Liver (tissue), 9 donors: ENCODE data around the gene TCHP. TPM values are rescaled to one million over a fixed set of nuclear protein-coding genes. Genes with fewer than 3 reads are reported as not detected.

Source experiments
- DNase-seq: peaks from one replicate; pipeline ENCODE4 v3.0.0-alpha.2; 2017; ENCODE audit warnings: low spot score
- H3K27ac ChIP-seq, 2 donors: one replicate each; pipeline ENCODE4 v1.7.0; 2013; ENCODE audit warnings: inconsistent platforms in 2 of 2, low read length in 2 of 2, control low read depth in 1 of 2, low read depth in 1 of 2, mild to moderate bottlenecking in 1 of 2
- H3K27me3 ChIP-seq, 4 donors: one replicate each; pipeline versions ENCODE4 v1.6.1 to v1.7.0; 2013; ENCODE audit warnings: low read length in 3 of 4, inconsistent platforms in 1 of 4, mild to moderate bottlenecking in 1 of 4, moderate library complexity in 1 of 4; ENCODE audit not compliant: control insufficient read depth in 4 of 4, insufficient read depth in 4 of 4
- H3K36me3 ChIP-seq, 4 donors: one replicate each; pipeline versions ENCODE4 v1.6.1 to v1.7.0; 2013; ENCODE audit warnings: low read length in 3 of 4, mild to moderate bottlenecking in 3 of 4, low read depth in 1 of 4, moderate library complexity in 1 of 4; ENCODE audit not compliant: control insufficient read depth in 4 of 4, insufficient read depth in 3 of 4
- H3K4me1 ChIP-seq, 4 donors: one replicate each; pipeline versions ENCODE4 v1.6.1 to v1.7.0; 2013; ENCODE audit warnings: low read length in 3 of 4, mild to moderate bottlenecking in 3 of 4, moderate library complexity in 1 of 4; ENCODE audit not compliant: control insufficient read depth in 4 of 4, insufficient read depth in 4 of 4
- H3K4me3 ChIP-seq, 3 donors: one replicate each; pipeline versions ENCODE4 v1.6.1 to v1.7.0; 2013; ENCODE audit warnings: low read length in 3 of 3, control low read depth in 1 of 3, low read depth in 1 of 3, mild to moderate bottlenecking in 1 of 3
- H3K9ac ChIP-seq, 2 donors: one replicate each; pipeline ENCODE4 v1.7.0; 2013; ENCODE audit warnings: low read length in 2 of 2, mild to moderate bottlenecking in 2 of 2, moderate library complexity in 2 of 2, control low read depth in 1 of 2, low read depth in 1 of 2
- H3K9me3 ChIP-seq, 4 donors: one replicate each; pipeline versions ENCODE4 v1.6.1 to v1.7.0; 2013; ENCODE audit warnings: low read length in 3 of 4; ENCODE audit not compliant: control insufficient read depth in 4 of 4
- EGR1 ChIP-seq, 2 donors: IDR thresholded peaks; 2 replicates each; pipeline ENCODE4 v1.6.1; 2016 to 2018; ENCODE audit warnings: antibody characterized with exemption in 2 of 2, low read depth in 2 of 2
- FOXA1 ChIP-seq: IDR thresholded peaks from 2 replicates; pipeline ENCODE4 v1.6.1; 2016; ENCODE audit warnings: antibody characterized with exemption
- FOXA2 ChIP-seq: IDR thresholded peaks from 2 replicates; pipeline ENCODE4 v1.6.1; 2016; ENCODE audit warnings: antibody characterized with exemption
- GABPA ChIP-seq, 2 donors: IDR thresholded peaks in 1 of 2; conservative IDR thresholded peaks in 1 of 2; 2 replicates each; pipeline ENCODE4 v1.6.1; 2016; ENCODE audit warnings: antibody characterized with exemption in 2 of 2, mild to moderate bottlenecking in 1 of 2, moderate library complexity in 1 of 2
- HNF4A ChIP-seq, 2 donors: conservative IDR thresholded peaks; 2 replicates each; pipeline ENCODE4 v1.6.1; 2016; ENCODE audit warnings: antibody characterized with exemption in 2 of 2, mild to moderate bottlenecking in 2 of 2
- HNF4G ChIP-seq: IDR thresholded peaks from 2 replicates; pipeline ENCODE4 v1.6.1; 2016; ENCODE audit warnings: antibody characterized with exemption
- JUND ChIP-seq, 2 donors: IDR thresholded peaks; 2 replicates each; pipeline ENCODE4 v1.6.1; 2016; ENCODE audit warnings: antibody characterized with exemption in 2 of 2
- NR2F2 ChIP-seq: IDR thresholded peaks from 2 replicates; pipeline ENCODE4 v1.6.1; 2016; ENCODE audit warnings: antibody characterized with exemption
- RAD21 ChIP-seq, 2 donors: IDR thresholded peaks; 2 replicates each; pipeline ENCODE4 v1.6.1; 2016; ENCODE audit warnings: antibody characterized with exemption in 2 of 2, mild to moderate bottlenecking in 2 of 2
- RXRA ChIP-seq, 2 donors: IDR thresholded peaks; 2 replicates each; pipeline ENCODE4 v1.6.1; 2017 to 2018; ENCODE audit warnings: antibody characterized with exemption in 2 of 2, mild to moderate bottlenecking in 1 of 2
- SP1 ChIP-seq: IDR thresholded peaks from 2 replicates; pipeline ENCODE4 v1.6.1; 2018; ENCODE audit warnings: antibody characterized with exemption, mild to moderate bottlenecking
- WGBS: extraction: QIAGEN DNeasy Blood & Tissue Kit; methylation state at CpG from one replicate; pipeline ENCODE4 v1.1.7; 2013; 5-methylcytosine and 5-hydroxymethylcytosine counted together
- polyA plus RNA-seq, 2 donors: library from polyadenylated mRNA; stranded (reverse) in 1 of 2; unstranded in 1 of 2; fragments of 200-250 nt in 1 of 2; fragments of >200 nt in 1 of 2; fragmentation: Nextera tagmentation in 1 of 2; extraction: Ambion mirVana in 1 of 2; gene quantifications; one replicate each; pipeline versions ENCODE4 v1.2.1 to v1.2.3, GENCODE V29; 2013 to 2015
- total RNA-seq, 2 donors: library from RNA; depleted of rRNA; stranded (reverse); fragments of >200 nt; gene quantifications; one replicate each; pipeline ENCODE4 v1.2.3, GENCODE V29; 2014
- TF ChIP-seq, protein P1 (sequence below): IDR thresholded peaks from 2 replicates; pipeline ENCODE4 v1.6.1; 2016; ENCODE audit warnings: antibody characterized with exemption, mild to moderate bottlenecking
- TF ChIP-seq, protein P2 (sequence below): IDR thresholded peaks from 2 replicates; pipeline ENCODE4 v1.6.1; 2016; ENCODE audit warnings: antibody characterized with exemption
- TF ChIP-seq, protein P3 (sequence below): IDR thresholded peaks from 2 replicates; pipeline ENCODE4 v1.6.1; 2016; ENCODE audit warnings: antibody characterized with exemption
- TF ChIP-seq, protein P4 (sequence below): fragments of 150-350 bp; IDR thresholded peaks from 2 replicates; pipeline ENCODE4 v1.5.1; 2017; ENCODE audit warnings: improper control_type of control experiment, low read depth, low read length; ENCODE audit not compliant: missing input control
- donor health status: healthy.
- donor health status: healthy.
- donor health status: healthy.
- donor health status: healthy.
- donor health status: healthy.

Gene TCHP
- total and polyA plus RNA-seq, 4 donors = 5.0 to 9.8 (median 5.2) TPM

DNA sequence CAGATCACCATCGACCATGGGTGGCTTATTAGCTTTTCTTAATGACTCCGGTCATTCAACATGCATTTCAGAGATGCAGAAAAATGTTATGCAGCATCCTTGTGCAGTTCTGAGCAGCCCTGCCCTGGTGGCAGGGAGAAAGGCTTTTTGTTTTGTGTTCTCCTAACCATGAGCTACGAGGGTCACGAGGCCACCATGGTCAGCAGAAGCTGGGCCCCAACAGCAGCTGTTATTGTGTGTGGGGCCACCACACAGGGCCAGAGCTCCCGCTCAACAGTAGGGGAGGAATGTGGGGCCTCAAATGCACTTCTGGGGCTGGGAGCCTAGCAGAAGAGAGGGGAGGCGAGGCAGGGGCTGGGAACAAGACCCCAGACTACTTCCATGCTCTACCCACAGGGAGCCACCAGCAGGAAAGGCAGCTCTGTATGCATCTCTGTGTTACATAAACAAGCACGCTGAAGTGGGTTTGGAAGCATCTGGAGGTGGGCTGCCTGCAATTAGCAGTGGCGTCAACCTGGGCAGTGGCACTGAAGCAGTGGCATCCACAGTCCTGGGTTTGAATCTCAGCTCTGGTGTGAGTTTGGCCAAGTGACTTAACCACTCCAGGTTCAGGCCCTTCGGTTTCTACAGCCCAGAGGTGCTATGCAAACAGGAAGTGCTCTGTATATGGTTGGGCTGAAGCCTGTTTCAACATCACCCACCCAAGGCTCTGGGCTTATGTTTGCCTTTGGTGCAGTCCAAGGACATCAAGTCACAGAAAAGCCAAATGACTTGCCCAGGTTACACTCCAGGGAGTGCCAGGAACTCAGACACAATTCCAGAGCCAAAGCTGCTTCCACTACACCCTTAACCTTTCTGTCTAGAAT lies 36.0 kb upstream of the TCHP start:
- peak; percentile 58 for TF ChIP-seq SP1
- TF ChIP-seq FOXA1 = peak; percentile 65
- TF ChIP-seq, protein P1, sequence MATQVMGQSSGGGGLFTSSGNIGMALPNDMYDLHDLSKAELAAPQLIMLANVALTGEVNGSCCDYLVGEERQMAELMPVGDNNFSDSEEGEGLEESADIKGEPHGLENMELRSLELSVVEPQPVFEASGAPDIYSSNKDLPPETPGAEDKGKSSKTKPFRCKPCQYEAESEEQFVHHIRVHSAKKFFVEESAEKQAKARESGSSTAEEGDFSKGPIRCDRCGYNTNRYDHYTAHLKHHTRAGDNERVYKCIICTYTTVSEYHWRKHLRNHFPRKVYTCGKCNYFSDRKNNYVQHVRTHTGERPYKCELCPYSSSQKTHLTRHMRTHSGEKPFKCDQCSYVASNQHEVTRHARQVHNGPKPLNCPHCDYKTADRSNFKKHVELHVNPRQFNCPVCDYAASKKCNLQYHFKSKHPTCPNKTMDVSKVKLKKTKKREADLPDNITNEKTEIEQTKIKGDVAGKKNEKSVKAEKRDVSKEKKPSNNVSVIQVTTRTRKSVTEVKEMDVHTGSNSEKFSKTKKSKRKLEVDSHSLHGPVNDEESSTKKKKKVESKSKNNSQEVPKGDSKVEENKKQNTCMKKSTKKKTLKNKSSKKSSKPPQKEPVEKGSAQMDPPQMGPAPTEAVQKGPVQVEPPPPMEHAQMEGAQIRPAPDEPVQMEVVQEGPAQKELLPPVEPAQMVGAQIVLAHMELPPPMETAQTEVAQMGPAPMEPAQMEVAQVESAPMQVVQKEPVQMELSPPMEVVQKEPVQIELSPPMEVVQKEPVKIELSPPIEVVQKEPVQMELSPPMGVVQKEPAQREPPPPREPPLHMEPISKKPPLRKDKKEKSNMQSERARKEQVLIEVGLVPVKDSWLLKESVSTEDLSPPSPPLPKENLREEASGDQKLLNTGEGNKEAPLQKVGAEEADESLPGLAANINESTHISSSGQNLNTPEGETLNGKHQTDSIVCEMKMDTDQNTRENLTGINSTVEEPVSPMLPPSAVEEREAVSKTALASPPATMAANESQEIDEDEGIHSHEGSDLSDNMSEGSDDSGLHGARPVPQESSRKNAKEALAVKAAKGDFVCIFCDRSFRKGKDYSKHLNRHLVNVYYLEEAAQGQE = no peak
- TF ChIP-seq HNF4A (conservative IDR thresholded peaks at IDR 0.05) = peak; percentile 75 to 87
- TF ChIP-seq, protein P2, sequence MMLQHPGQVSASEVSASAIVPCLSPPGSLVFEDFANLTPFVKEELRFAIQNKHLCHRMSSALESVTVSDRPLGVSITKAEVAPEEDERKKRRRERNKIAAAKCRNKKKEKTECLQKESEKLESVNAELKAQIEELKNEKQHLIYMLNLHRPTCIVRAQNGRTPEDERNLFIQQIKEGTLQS = no peak
- TF ChIP-seq, protein P3, sequence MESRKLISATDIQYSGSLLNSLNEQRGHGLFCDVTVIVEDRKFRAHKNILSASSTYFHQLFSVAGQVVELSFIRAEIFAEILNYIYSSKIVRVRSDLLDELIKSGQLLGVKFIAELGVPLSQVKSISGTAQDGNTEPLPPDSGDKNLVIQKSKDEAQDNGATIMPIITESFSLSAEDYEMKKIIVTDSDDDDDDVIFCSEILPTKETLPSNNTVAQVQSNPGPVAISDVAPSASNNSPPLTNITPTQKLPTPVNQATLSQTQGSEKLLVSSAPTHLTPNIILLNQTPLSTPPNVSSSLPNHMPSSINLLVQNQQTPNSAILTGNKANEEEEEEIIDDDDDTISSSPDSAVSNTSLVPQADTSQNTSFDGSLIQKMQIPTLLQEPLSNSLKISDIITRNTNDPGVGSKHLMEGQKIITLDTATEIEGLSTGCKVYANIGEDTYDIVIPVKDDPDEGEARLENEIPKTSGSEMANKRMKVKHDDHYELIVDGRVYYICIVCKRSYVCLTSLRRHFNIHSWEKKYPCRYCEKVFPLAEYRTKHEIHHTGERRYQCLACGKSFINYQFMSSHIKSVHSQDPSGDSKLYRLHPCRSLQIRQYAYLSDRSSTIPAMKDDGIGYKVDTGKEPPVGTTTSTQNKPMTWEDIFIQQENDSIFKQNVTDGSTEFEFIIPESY = no peak
- TF ChIP-seq RAD21 (IDR thresholded peaks at IDR 0.05) = peak in 1 of 2 donors; percentile 27
- TF ChIP-seq NR2F2 = no peak
- peak in 1 of 2 donors; percentile 32 for TF ChIP-seq EGR1 (IDR thresholded peaks at IDR 0.05; ENCODE audit: low read depth in 2 of 2)
- TF ChIP-seq JUND (IDR thresholded peaks at IDR 0.05) = peak in 1 of 2 donors; percentile 75
- peak; percentile 79 for TF ChIP-seq FOXA2
- TF ChIP-seq GABPA (IDR thresholded peaks at IDR 0.05 in 1 of 2, conservative IDR thresholded peaks at IDR 0.05 in 1 of 2) = peak in 1 of 2 donors; percentile 76
- TF ChIP-seq RXRA (IDR thresholded peaks at IDR 0.05) = peak; percentile 72 to 89
- TF ChIP-seq HNF4G = no peak
- H3K27me3 ChIP-seq = no peaks in the 10 kb centered on the region
- no peak overlapping the region for H3K9ac ChIP-seq
- H3K27ac ChIP-seq = peak overlapping the region in 1 of 2 donors; percentile 48
- WGBS = 77% methylated on average over 9 of the region's 9 CpGs
- peaks cover 7 to 19% (median 13%) of the 10 kb centered on the region in 4 donors for H3K4me1 ChIP-seq
- no peak overlapping the region for H3K4me3 ChIP-seq
- no peak for DNase-seq
- no peaks in the 10 kb centered on the region for H3K9me3 ChIP-seq
- no peaks in the 10 kb centered on the region for H3K36me3 ChIP-seq

DNA sequence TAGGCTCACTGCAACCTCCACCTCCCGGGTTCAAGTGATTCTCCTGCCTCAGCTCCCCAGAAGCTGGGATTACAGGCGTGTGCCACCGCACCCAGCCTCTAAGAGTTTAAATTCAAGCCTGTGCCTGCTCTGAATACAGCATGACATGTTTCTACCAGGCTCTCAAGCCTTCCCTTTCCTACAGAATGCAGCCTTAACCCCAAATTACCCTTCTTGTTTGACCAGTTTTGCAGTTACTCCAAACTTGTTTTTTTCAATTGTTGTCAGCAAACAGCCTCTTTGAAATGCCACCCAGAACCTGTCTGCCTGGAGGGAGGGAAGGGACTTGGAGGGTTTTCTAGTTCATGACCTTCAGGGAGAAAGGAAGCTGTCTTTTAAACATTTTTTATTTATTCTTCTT lies 35.2 kb upstream of the TCHP start:
- Histone ChIP-seq H3K4me3 (no peak overlapping the region), H3K27ac (peak overlapping the region in 1 of 2 donors; percentile 42), H3K9ac (no peak overlapping the region), H3K4me1 (peaks cover 7 to 19% (median 13%) of the 10 kb centered on the region in 4 donors), H3K36me3 (no peaks in the 10 kb centered on the region), H3K27me3 (no peaks in the 10 kb centered on the region), H3K9me3 (no peaks in the 10 kb centered on the region)
- 41% methylated on average over 3 of the region's 3 CpGs for WGBS
- DNase-seq = no peak
- TF ChIP-seq, protein P4, sequence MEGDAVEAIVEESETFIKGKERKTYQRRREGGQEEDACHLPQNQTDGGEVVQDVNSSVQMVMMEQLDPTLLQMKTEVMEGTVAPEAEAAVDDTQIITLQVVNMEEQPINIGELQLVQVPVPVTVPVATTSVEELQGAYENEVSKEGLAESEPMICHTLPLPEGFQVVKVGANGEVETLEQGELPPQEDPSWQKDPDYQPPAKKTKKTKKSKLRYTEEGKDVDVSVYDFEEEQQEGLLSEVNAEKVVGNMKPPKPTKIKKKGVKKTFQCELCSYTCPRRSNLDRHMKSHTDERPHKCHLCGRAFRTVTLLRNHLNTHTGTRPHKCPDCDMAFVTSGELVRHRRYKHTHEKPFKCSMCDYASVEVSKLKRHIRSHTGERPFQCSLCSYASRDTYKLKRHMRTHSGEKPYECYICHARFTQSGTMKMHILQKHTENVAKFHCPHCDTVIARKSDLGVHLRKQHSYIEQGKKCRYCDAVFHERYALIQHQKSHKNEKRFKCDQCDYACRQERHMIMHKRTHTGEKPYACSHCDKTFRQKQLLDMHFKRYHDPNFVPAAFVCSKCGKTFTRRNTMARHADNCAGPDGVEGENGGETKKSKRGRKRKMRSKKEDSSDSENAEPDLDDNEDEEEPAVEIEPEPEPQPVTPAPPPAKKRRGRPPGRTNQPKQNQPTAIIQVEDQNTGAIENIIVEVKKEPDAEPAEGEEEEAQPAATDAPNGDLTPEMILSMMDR = no peak
- TF ChIP-seq FOXA1 (no peak), RXRA (IDR thresholded peaks at IDR 0.05) (no peak)
